K562 (cell line): Measurements from ENCODE around the gene MAN2B1. TPM values are rescaled to one million over a fixed set of nuclear protein-coding genes. Genes with fewer than 3 reads are reported as not detected.

ENCODE experiments used
- ATAC-seq: fragments of 200-7000 bp; cut with Tn5 transposase; 3 replicates; pipeline ENCODE4 v1.9.1; 2020; ENCODE audit warnings: moderate library complexity
- BruUV-seq: library from RNA; stranded (reverse); fragments of 400-500 nt; replicated peaks from 2 replicates; lab custom pipeline; 2021; lab: Mats Ljungman, UMichigan
- CTCF ChIA-PET: fragments of 300-600 bp; formaldehyde crosslinking; extraction: SDS; loops from one replicate; lab custom pipeline; 2021; ENCODE audit warnings: low intra/inter-chr PET ratio; lab: Yijun Ruan, JAX
- POLR2A ChIA-PET: fragments of 300-600, 350-650 bp; sonication (Branson Sonifier 250); formaldehyde crosslinking; extraction: SDS; loops from one replicate; lab custom pipeline; 2021; ENCODE audit warnings: antibody characterized with exemption, inconsistent platforms; lab: Yijun Ruan, JAX
- DNase-seq, 4 experiments: peaks; one replicate each; pipeline versions ENCODE4 v3.0.0 to v3.0.0-alpha.2; 2011 to 2018; ENCODE audit warnings: low spot score in 3 of 4, mixed read lengths in 3 of 4; ENCODE audit errors: extremely low read depth in 1 of 4
- FAIRE-seq: peaks from 2 replicates; lab custom pipeline; 2011; peaks lifted over from hg19 to GRCh38; lab: Jason Lieb, UNC
- H2AFZ ChIP-seq: 2 replicates; pipeline ENCODE4 v1.6.0; 2011; ENCODE audit warnings: low read depth, low read length, control low read depth, inconsistent platforms
- H3K27ac ChIP-seq: fragments of 200-600 bp; 3 replicates; pipeline ENCODE4 v1.8.0; 2011; ENCODE audit warnings: low read depth, mild to moderate bottlenecking, control low read depth, inconsistent platforms, low read length, moderate library complexity, mixed read lengths; ENCODE audit errors: extremely low read depth
- H3K27me3 ChIP-seq, 2 experiments: fragments of 300-600 bp in 1 of 2; 2 replicates in 1 of 2; 3 replicates in 1 of 2; pipeline versions ENCODE4 v1.6.0 to v1.8.0; 2011; ENCODE audit warnings: inconsistent platforms in 2 of 2, low read length in 2 of 2, mild to moderate bottlenecking in 1 of 2, mixed read lengths in 1 of 2, moderate library complexity in 1 of 2; ENCODE audit not compliant: control insufficient read depth in 2 of 2, insufficient read depth in 2 of 2
- H3K36me3 ChIP-seq: fragments of 300-600 bp; 3 replicates; pipeline ENCODE4 v1.8.0; 2011; ENCODE audit warnings: mild to moderate bottlenecking, low read length, inconsistent platforms; ENCODE audit not compliant: control insufficient read depth, insufficient read depth
- H3K4me1 ChIP-seq, 2 experiments: fragments of 200-600 bp in 1 of 2; replicated peaks in 1 of 2; 2 replicates in 1 of 2; 3 replicates in 1 of 2; pipeline versions ENCODE4 v1.5.1 to v1.8.0; 2011; ENCODE audit warnings: inconsistent platforms in 2 of 2, low read length in 2 of 2, mild to moderate bottlenecking in 1 of 2, mixed read lengths in 1 of 2, moderate library complexity in 1 of 2; ENCODE audit not compliant: control insufficient read depth in 2 of 2, insufficient read depth in 2 of 2
- H3K4me2 ChIP-seq: 2 replicates; pipeline ENCODE4 v1.6.1; 2011; ENCODE audit warnings: low read length, control low read depth, inconsistent platforms, mixed read lengths; ENCODE audit not compliant: insufficient read depth
- H3K4me3 ChIP-seq: fragments of 200-600 bp; sonication (generic), shearing (Covaris generic); 2 replicates; pipeline ENCODE4 v1.5.1; 2016; ENCODE audit warnings: control low read depth, inconsistent platforms
- H3K79me2 ChIP-seq: fragments of 200-600 bp; 3 replicates; pipeline ENCODE4 v1.8.0; 2011; ENCODE audit warnings: low read length, inconsistent platforms; ENCODE audit not compliant: control insufficient read depth, insufficient read depth
- H3K9ac ChIP-seq, 2 experiments: 2 replicates each; pipeline versions ENCODE4 v1.6.0 to v1.6.1; 2011; ENCODE audit warnings: low read depth in 2 of 2, low read length in 2 of 2, control low read depth in 1 of 2, inconsistent platforms in 1 of 2, mild to moderate bottlenecking in 1 of 2, mixed read lengths in 1 of 2; ENCODE audit not compliant: insufficient read depth in 1 of 2
- H3K9me1 ChIP-seq: one replicate; pipeline ENCODE4 v1.6.0; 2011; ENCODE audit warnings: inconsistent platforms, mild to moderate bottlenecking, low read length, moderate library complexity; ENCODE audit not compliant: control insufficient read depth, insufficient read depth
- H3K9me3 ChIP-seq: replicated peaks from 2 replicates; pipeline ENCODE4 v1.5.1; 2011; ENCODE audit warnings: low read depth, low read length, inconsistent platforms; ENCODE audit not compliant: control insufficient read depth, insufficient read depth
- H4K20me1 ChIP-seq: replicated peaks from 2 replicates; pipeline ENCODE4 v1.6.1; 2011; ENCODE audit warnings: low read length, inconsistent platforms, mixed read lengths; ENCODE audit not compliant: control insufficient read depth, insufficient read depth
- DEAF1 ChIP-seq: fragments of 450-650 bp; formaldehyde crosslinking; IDR thresholded peaks from 2 replicates; pipeline ENCODE4 v1.4.0; 2020; ENCODE audit warnings: mild to moderate bottlenecking, moderate library complexity
- EGR1 ChIP-seq: fragments of 450-650 bp; conservative IDR thresholded peaks from 2 replicates; pipeline ENCODE4 v1.6.1; 2017; ENCODE audit warnings: mild to moderate bottlenecking
- HES1 ChIP-seq: fragments of 450-650 bp; IDR thresholded peaks from 2 replicates; pipeline ENCODE4 v1.6.1; 2016; ENCODE audit warnings: low read depth, mild to moderate bottlenecking, moderate library complexity
- KDM2B ChIP-seq: fragments of 250-450 bp; sonication (Bioruptor Pico); IDR thresholded peaks from 2 replicates; pipeline ENCODE4 v1.8.0; 2021; ENCODE audit warnings: mild to moderate bottlenecking, moderate library complexity
- MNT ChIP-seq, 2 experiments: fragments of 450-650 bp; conservative IDR thresholded peaks; 2 replicates each; pipeline ENCODE4 v1.6.1; 2017; ENCODE audit warnings: mild to moderate bottlenecking in 2 of 2, moderate library complexity in 2 of 2
- MTA2 ChIP-seq: fragments of 450-650 bp; IDR thresholded peaks from 2 replicates; pipeline ENCODE4 v1.6.1; 2016; ENCODE audit warnings: low read depth
- SAP30 ChIP-seq: fragments of 200-600 bp; sonication (generic); IDR thresholded peaks from 2 replicates; pipeline ENCODE4 v1.6.1; 2012; ENCODE audit warnings: borderline replicate concordance, low read depth, mild to moderate bottlenecking, moderate library complexity, low read length, control low read depth, inconsistent platforms; ENCODE audit not compliant: insufficient read depth, poor library complexity, severe bottlenecking
- SETDB1 ChIP-seq: IDR thresholded peaks from one replicate; pipeline ENCODE4 v1.6.1; 2012; ENCODE audit warnings: low read length, control low read depth, inconsistent platforms
- TAL1 ChIP-seq: fragments of 450-650 bp; IDR thresholded peaks from 2 replicates; pipeline ENCODE4 v1.6.1; 2016; ENCODE audit warnings: mild to moderate bottlenecking
- ZNF24 ChIP-seq: fragments of 450-650 bp; IDR thresholded peaks from 2 replicates; pipeline ENCODE4 v1.6.1; 2016
- ZNF280A ChIP-seq: fragments of 450-650 bp; IDR thresholded peaks from 2 replicates; pipeline ENCODE4 v1.6.1; 2018; ENCODE audit warnings: mild to moderate bottlenecking, low read depth; ENCODE audit not compliant: partially characterized antibody
- ZNF316 ChIP-seq: fragments of 450-650 bp; IDR thresholded peaks from 2 replicates; pipeline ENCODE4 v1.6.1; 2016
- ZNF445 ChIP-seq: fragments of 250-450 bp; sonication (Bioruptor Pico); IDR thresholded peaks from 2 replicates; pipeline ENCODE4 v1.4.0; 2020; ENCODE audit warnings: low read depth, mild to moderate bottlenecking, moderate library complexity
- WGBS: fragments of 100-300 bp; shearing (Covaris generic); methylation state at CpG from one replicate; pipeline ENCODE4 v1.1.6; 2016; ENCODE audit warnings: low coverage, mixed read lengths; ENCODE audit not compliant: insufficient coverage; ENCODE audit errors: missing lambda C conversion rate; 5-methylcytosine and 5-hydroxymethylcytosine counted together
- in situ Hi-C: fragments of 300-500 bp; cut with MboI; formaldehyde crosslinking; loops from 4 replicates; pipeline ENCODE4 v1.15.0; 2018; ENCODE audit warnings: inconsistent platforms, mixed read lengths
- intact Hi-C: fragments of 100-400 bp; cut with micrococcal nuclease; formaldehyde crosslinking; loops from 2 replicates; pipeline ENCODE4 v1.14.2; 2022
- polyA plus RNA-seq, 8 experiments: library from polyadenylated mRNA; depleted of rRNA in 4 of 8; stranded (reverse) in 5 of 8; unstranded in 3 of 8; fragments of >200 nt; fragmentation: Nextera tagmentation in 2 of 8; fragmentation: Illumina TruSeq in 1 of 8; extraction: Ambion mirVana in 2 of 8; extraction: Trizol in 1 of 8; gene quantifications; 2 replicates each; pipeline versions ENCODE4 v1.2.1 to v1.2.3, GENCODE V29; 2011 to 2014; ENCODE audit warnings: inconsistent platforms in 1 of 8, missing spikeins in 1 of 8
- total RNA-seq, 7 experiments: library from RNA; depleted of rRNA in 6 of 7; stranded (reverse); fragments of >200 nt in 6 of 7; fragmentation: Illumina TruSeq in 2 of 7; extraction: Trizol in 2 of 7; gene quantifications; 2 replicates each; pipeline versions ENCODE4 v1.2.1 to v1.2.3, GENCODE V29; 2011 to 2021; ENCODE audit warnings: low replicate concordance in 1 of 7
- TF ChIP-seq, protein P1 (sequence below), 2 experiments: IDR thresholded peaks; 2 replicates each; pipeline ENCODE4 v1.6.1; 2012; ENCODE audit warnings: improper control_type of control experiment in 2 of 2, low read depth in 2 of 2, low read length in 2 of 2, borderline replicate concordance in 1 of 2

MAN2B1 gene
- total and polyA plus RNA-seq, 9 of the 15 experiments (the other 6 are each of a cell fraction or from before 2014, with no cell fraction given) = 0.59 to 33.8 (median 11.4) TPM

GRCh38 chr19:12695096-12695495 is 28.6 kb upstream of the MAN2B1 start:
- FAIRE-seq (no peak), DNase-seq (no peak), ATAC-seq (no peak)
- Histone ChIP-seq H3K4me1 (peaks cover 0 to 30% of the 10 kb centered on the region in 2 experiments; a peak in 3 of 5 replicates), H4K20me1 (no peaks in the 10 kb centered on the region), H3K9ac (peak overlapping the region; percentile 42 to 93; a peak in 2 of 4 replicates), H3K4me3 (peak overlapping the region; percentile 82), H3K4me2 (peak overlapping the region; percentile 91; the same call in 1 of the 2 replicates), H3K27ac (no peak overlapping the region), H3K27me3 (no peaks in the 10 kb centered on the region; a peak in 1 of 5 replicates), H2AFZ (no peak overlapping the region), H3K9me3 (no peaks in the 10 kb centered on the region), H3K9me1 (no peaks in the 10 kb centered on the region), H3K36me3 (peaks cover 50% of the 10 kb centered on the region), H3K79me2 (peaks cover 7% of the 10 kb centered on the region; the same call in 1 of the 3 replicates)
- BruUV-seq = no TSS peak
- intact Hi-C loops (no loop called here), in situ Hi-C loops (no loop called here)
- ChIA-PET POLR2A (interaction anchor here (0.7 to 2.6 kb wide), 2 partner anchors 10 to 488 kb away, joined by 3 to 21 read pairs; no protein-coding TSS in a partner anchor), CTCF (no interaction called here)
- WGBS = 52% methylated on average over 2 of the region's 2 CpGs
- TF ChIP-seq TAL1 (no peak), MTA2 (no peak), ZNF280A (no peak), MNT (conservative IDR thresholded peaks at IDR 0.05) (no peak), ZNF24 (no peak), SAP30 (no peak), ZNF445 (CRISPR knock-in tag) (no peak), ZNF316 (no peak), KDM2B (CRISPR knock-in tag) (no peak), HES1 (no peak), EGR1 (no peak), SETDB1 (no peak), DEAF1 (CRISPR knock-in tag) (no peak)
- TF ChIP-seq, protein P1, sequence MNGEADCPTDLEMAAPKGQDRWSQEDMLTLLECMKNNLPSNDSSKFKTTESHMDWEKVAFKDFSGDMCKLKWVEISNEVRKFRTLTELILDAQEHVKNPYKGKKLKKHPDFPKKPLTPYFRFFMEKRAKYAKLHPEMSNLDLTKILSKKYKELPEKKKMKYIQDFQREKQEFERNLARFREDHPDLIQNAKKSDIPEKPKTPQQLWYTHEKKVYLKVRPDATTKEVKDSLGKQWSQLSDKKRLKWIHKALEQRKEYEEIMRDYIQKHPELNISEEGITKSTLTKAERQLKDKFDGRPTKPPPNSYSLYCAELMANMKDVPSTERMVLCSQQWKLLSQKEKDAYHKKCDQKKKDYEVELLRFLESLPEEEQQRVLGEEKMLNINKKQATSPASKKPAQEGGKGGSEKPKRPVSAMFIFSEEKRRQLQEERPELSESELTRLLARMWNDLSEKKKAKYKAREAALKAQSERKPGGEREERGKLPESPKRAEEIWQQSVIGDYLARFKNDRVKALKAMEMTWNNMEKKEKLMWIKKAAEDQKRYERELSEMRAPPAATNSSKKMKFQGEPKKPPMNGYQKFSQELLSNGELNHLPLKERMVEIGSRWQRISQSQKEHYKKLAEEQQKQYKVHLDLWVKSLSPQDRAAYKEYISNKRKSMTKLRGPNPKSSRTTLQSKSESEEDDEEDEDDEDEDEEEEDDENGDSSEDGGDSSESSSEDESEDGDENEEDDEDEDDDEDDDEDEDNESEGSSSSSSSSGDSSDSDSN (IDR thresholded peaks at IDR 0.05; ENCODE audit: borderline replicate concordance in 1 of 2, low read depth in 2 of 2, low read length in 2 of 2) = no peak
